ENCODE measurements around the gene GSTO1. TPM values are rescaled to one million over a fixed set of nuclear protein-coding genes. Genes with fewer than 3 reads are reported as not detected.

GSTO1 gene
- total and polyA plus RNA-seq, 9 of the 15 experiments (the other 6 are each of a cell fraction or from before 2014, with no cell fraction given), result 136 to 592 (median 237) TPM

DNA sequence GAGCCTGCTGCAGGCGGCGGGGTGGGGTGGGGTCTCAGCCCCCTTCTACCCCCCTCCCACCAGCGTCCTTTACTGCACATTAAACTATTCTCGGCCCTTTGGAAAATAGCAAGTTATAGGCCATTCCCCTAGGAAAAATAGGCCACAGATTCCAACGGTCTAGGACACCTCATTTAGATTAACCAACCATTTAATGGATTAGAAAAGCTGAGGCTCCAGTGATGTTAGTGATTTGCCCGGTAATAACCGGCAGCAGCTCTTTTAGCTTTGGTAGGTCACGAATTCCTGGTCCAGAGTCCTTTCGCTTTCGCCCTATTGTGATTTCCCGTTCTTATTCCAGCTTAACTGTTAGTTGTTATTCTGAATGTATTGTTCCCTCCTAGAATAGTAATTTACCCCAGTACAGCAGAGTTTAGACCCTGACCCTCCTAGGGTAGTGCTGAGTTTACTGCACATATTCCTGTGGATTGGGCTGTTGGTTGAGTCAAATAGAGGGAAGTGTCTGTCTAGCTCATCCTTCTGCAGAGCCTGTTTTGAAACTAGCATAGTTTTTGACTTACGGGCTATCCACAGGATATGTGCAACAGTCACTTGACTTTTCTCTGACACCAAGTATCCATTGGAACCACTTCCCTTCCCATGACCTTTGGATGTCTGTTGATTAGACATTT, 754 bp downstream of the GSTO1 start:
- Histone ChIP-seq H3K79me2 (ENCODE audit: control insufficient read depth, insufficient read depth, low read length) (peaks cover 60% of the 10 kb centered on the region), H3K36me3 (ENCODE audit: control insufficient read depth, insufficient read depth, low read length) (peaks cover 46% of the 10 kb centered on the region), H3K9ac (ENCODE audit: insufficient read depth in 1 of 2, low read depth in 2 of 2, low read length in 2 of 2) (peak overlapping the region; percentile 84 to 96), H3K4me3 (peak overlapping the region; percentile 93), H2AFZ (ENCODE audit: low read depth, low read length) (peak overlapping the region; percentile 91; the same call in 1 of the 2 replicates), H3K9me3 (replicated peaks; ENCODE audit: control insufficient read depth, insufficient read depth, low read depth, low read length) (no peaks in the 10 kb centered on the region; the same call in 1 of the 2 replicates), H3K4me2 (ENCODE audit: insufficient read depth, low read length) (peak overlapping the region; percentile 86), H3K9me1 (ENCODE audit: control insufficient read depth, insufficient read depth, low read length) (no peaks in the 10 kb centered on the region), H3K27ac (ENCODE audit: extremely low read depth, low read depth, low read length) (peak overlapping the region; percentile 74), H3K4me1 (replicated peaks in 1 of 2; ENCODE audit: control insufficient read depth in 2 of 2, insufficient read depth in 2 of 2, low read length in 2 of 2) (peaks cover 17 to 47% of the 10 kb centered on the region in 2 experiments; a peak in 4 of 5 replicates), H4K20me1 (replicated peaks; ENCODE audit: control insufficient read depth, insufficient read depth, low read length) (no peaks in the 10 kb centered on the region), H3K27me3 (ENCODE audit: control insufficient read depth in 2 of 2, insufficient read depth in 2 of 2, low read length in 2 of 2) (no peaks in the 10 kb centered on the region)
- 1% methylated on average over 11 of the region's 12 CpGs for WGBS (ENCODE audit: insufficient coverage, low coverage, missing lambda C conversion rate)
- ATAC-seq (peak; percentile 55), DNase-seq (ENCODE audit: extremely low read depth in 1 of 4, low spot score in 3 of 4) (peak in 1 of 4 experiments; percentile 35), FAIRE-seq (no peak)
- intact Hi-C loops (cut with micrococcal nuclease), result no loop called here
- ChIA-PET POLR2A (interaction anchor here (0.8 to 1.3 kb wide), 3 partner anchors 8 to 133 kb away, joined by 3 to 4 read pairs (median 4); partner anchors contain the start of gene SFR1), CTCF (ENCODE audit: low intra/inter-chr PET ratio) (no interaction called here)
- TF ChIP-seq SPI1 (IDR thresholded peaks at IDR 0.05; ENCODE audit: borderline replicate concordance, low read depth, low read length), result peak; percentile 52; the same call in 1 of the 2 replicates
- TF ChIP-seq CHD1 (IDR thresholded peaks at IDR 0.05; ENCODE audit: low read length), result peak; percentile 18
- TF ChIP-seq ZNF197 (CRISPR knock-in tag; IDR thresholded peaks at IDR 0.05; ENCODE audit: low read depth), result no peak
- BruUV-seq (replicated peaks), result no TSS peak
- in situ Hi-C loops (cut with MboI), result no loop called here
